AG09319 (cell line): ENCODE data around the gene MRPL21.

Source experiments
- DNase-seq: peaks from one replicate; pipeline ENCODE4 v3.0.0-alpha.2; 2010; ENCODE audit warnings: low read depth; ENCODE audit errors: extremely low read depth
- CTCF ChIP-seq: IDR thresholded peaks from 2 replicates; pipeline ENCODE4 v1.5.1; 2011; ENCODE audit warnings: low read depth, mild to moderate bottlenecking, inconsistent platforms, low read length, moderate library complexity

MRPL21 gene

GRCh38 chr11:68929135-68929534 is 25.5 kb upstream of the MRPL21 start:
- DNase-seq: no peak
- no peak for TF ChIP-seq CTCF

GRCh38 chr11:68928136-68928880 is 24.7 kb upstream of the MRPL21 start:
- no peak for TF ChIP-seq CTCF
- no peak for DNase-seq

- DNase-seq: no peak
- no peak for TF ChIP-seq CTCF
Observed at GRCh38 chr11:68927280-68928135, 23.9 kb upstream of the MRPL21 start.

GRCh38 chr11:68925611-68926010 is 22.0 kb upstream of the MRPL21 start:
- no peak for DNase-seq

GRCh38 chr11:68924073-68924925 is 20.7 kb upstream of the MRPL21 start:
- TF ChIP-seq CTCF: no peak
- DNase-seq: no peak

More at GRCh38 chr11:68925611-68926010, 22.0 kb upstream of the MRPL21 start:
- no peak for TF ChIP-seq CTCF

GRCh38 chr11:68923614-68924013 is 20.0 kb upstream of the MRPL21 start:
- TF ChIP-seq CTCF: no peak
- DNase-seq: no peak
